Raji (cell line): Measurements from ENCODE around the gene HES6.

ENCODE experiments used
- POLR2A ChIP-seq: IDR thresholded peaks from 2 replicates; pipeline ENCODE4 v1.6.1; 2011; ENCODE audit warnings: low read depth, low read length, control low read depth; ENCODE audit not compliant: insufficient read depth

The HES6 gene

GRCh38 chr2:238239863-238240756 lies at the start of gene HES6:
Gene HES6, minus strand, starts transcription at chr2:238240038. Its CDS starts 133 bp downstream, at chr2:238239905.
- peak; percentile 67 for TF ChIP-seq POLR2A

GRCh38 chr2:238289574-238289973 lies 49.7 kb upstream of the HES6 start:
- TF ChIP-seq POLR2A, result no peak

- TF ChIP-seq POLR2A, result peak; percentile 74
Observed at GRCh38 chr2:238288650-238289573, 49.1 kb upstream of the HES6 start.

- no peak for TF ChIP-seq POLR2A
Observed at GRCh38 chr2:238287737-238288649, 48.2 kb upstream of the HES6 start, which contains the start of gene PER2. Gene PER2, minus strand, starts transcription at chr2:238288610. Its CDS starts 10,674 bp downstream, at chr2:238277936.

- TF ChIP-seq POLR2A, result no peak
Observed at GRCh38 chr2:238286987-238287736, 47.3 kb upstream of the HES6 start.

- no peak for TF ChIP-seq POLR2A
Observed at GRCh38 chr2:238286551-238286950, 46.7 kb upstream of the HES6 start.

GRCh38 chr2:238286095-238286494 lies 46.3 kb upstream of the HES6 start:
- no peak for TF ChIP-seq POLR2A

- no peak for TF ChIP-seq POLR2A
Observed at GRCh38 chr2:238285653-238286082, 45.8 kb upstream of the HES6 start.

- no peak for TF ChIP-seq POLR2A
Observed at GRCh38 chr2:238284802-238285515, 45.1 kb upstream of the HES6 start.

- no peak for TF ChIP-seq POLR2A
Observed at GRCh38 chr2:238282861-238283738, 43.3 kb upstream of the HES6 start.

GRCh38 chr2:238281826-238282480 lies 42.1 kb upstream of the HES6 start:
- no peak for TF ChIP-seq POLR2A
